Spleen (tissue), 7 donors: ENCODE results near the gene MINK1.

ENCODE experiments used
- CTCF ChIP-seq, 11 experiments: fragments of 200-600 bp in 7 of 11; fragments of 450-650 bp in 4 of 11; sonication (generic) in 4 of 11; IDR thresholded peaks in 8 of 11; conservative IDR thresholded peaks in 3 of 11; 1 replicate in 7 of 11; 2 replicates in 4 of 11; pipeline versions ENCODE4 v1.4.0 to v1.8.0; 2016 to 2021; ENCODE audit warnings: antibody characterized with exemption in 11 of 11, inconsistent platforms in 4 of 11, mild to moderate bottlenecking in 1 of 11
- POLR2A ChIP-seq, 3 donors: fragments of 450-650 bp; IDR thresholded peaks; one replicate each; pipeline ENCODE4 v1.5.1; 2017; ENCODE audit warnings: antibody characterized with exemption in 3 of 3, mild to moderate bottlenecking in 1 of 3
- POLR2AphosphoS5 ChIP-seq, 3 donors: sonication (generic); formaldehyde crosslinking; IDR thresholded peaks; one replicate each; pipeline ENCODE4 v1.5.1; 2017; ENCODE audit warnings: antibody characterized with exemption in 3 of 3
- donor health status: DM: no; HTN: no; CAD: no; lungs with moderate emphysema.
- donor health status: DM: no; HTN: no; CAD: no.
- donor health status: DM: no; HTN: no; CAD: no.

- no peak for TF ChIP-seq CTCF (IDR thresholded peaks at IDR 0.05 in 8 of 11, conservative IDR thresholded peaks at IDR 0.05 in 3 of 11)
- TF ChIP-seq POLR2AphosphoS5 (IDR thresholded peaks at IDR 0.05): no peak
- TF ChIP-seq POLR2A (IDR thresholded peaks at IDR 0.05): no peak
These were observed 44.1 kb upstream of the MINK1 start, which contains the start of gene GLTPD2 for GRCh38 chr17:4788807-4789700.
